ENCODE measurements around the gene MEIG1. TPM values are rescaled to one million over a fixed set of nuclear protein-coding genes. Genes with fewer than 3 reads are reported as not detected.
A peak's percentile ranks its signal among the peaks of the same experiment; 100 is the strongest.

Gene MEIG1
- total RNA-seq, 1 donor from 2014 or later: 0.49 TPM

DNA sequence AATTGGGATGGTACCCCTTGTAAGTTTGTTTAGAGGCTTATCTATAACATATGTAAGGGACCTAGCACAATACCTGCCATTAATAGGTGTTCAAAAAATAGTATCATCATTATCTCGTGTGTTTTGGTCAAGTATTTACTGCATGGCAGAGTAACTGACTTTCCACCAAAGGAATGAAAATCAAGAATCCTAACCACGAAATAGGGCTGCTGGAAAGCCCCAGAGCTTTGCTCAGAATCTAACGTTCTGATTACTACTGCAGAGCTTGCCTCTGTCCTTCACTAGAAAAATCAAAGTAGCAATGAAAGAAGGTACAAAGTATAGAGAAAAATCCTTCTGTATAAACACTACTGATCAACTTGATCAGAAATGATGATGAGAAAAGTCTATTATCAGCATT, 40.2 kb upstream of the MEIG1 start:
- CTCF ChIA-PET: no interaction called here
- TF ChIP-seq, protein P1, sequence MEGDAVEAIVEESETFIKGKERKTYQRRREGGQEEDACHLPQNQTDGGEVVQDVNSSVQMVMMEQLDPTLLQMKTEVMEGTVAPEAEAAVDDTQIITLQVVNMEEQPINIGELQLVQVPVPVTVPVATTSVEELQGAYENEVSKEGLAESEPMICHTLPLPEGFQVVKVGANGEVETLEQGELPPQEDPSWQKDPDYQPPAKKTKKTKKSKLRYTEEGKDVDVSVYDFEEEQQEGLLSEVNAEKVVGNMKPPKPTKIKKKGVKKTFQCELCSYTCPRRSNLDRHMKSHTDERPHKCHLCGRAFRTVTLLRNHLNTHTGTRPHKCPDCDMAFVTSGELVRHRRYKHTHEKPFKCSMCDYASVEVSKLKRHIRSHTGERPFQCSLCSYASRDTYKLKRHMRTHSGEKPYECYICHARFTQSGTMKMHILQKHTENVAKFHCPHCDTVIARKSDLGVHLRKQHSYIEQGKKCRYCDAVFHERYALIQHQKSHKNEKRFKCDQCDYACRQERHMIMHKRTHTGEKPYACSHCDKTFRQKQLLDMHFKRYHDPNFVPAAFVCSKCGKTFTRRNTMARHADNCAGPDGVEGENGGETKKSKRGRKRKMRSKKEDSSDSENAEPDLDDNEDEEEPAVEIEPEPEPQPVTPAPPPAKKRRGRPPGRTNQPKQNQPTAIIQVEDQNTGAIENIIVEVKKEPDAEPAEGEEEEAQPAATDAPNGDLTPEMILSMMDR (IDR thresholded peaks at IDR 0.05): no peak
- intact Hi-C loops (cut with micrococcal nuclease): no loop called here
- Mint-ChIP-seq H3K9me3 (peaks cover 5% of the 10 kb centered on the region), H3K27me3 (no peaks in the 10 kb centered on the region), H3K4me1 (peaks cover 3% of the 10 kb centered on the region), H3K4me3 (no peak overlapping the region), H3K36me3 (ENCODE audit: low read depth) (peaks cover 95% of the 10 kb centered on the region), H3K27ac (no peak overlapping the region)
- no peak for ATAC-seq (ENCODE audit: low read depth)
- no peak for DNase-seq
- POLR2A ChIA-PET: no interaction called here

DNA sequence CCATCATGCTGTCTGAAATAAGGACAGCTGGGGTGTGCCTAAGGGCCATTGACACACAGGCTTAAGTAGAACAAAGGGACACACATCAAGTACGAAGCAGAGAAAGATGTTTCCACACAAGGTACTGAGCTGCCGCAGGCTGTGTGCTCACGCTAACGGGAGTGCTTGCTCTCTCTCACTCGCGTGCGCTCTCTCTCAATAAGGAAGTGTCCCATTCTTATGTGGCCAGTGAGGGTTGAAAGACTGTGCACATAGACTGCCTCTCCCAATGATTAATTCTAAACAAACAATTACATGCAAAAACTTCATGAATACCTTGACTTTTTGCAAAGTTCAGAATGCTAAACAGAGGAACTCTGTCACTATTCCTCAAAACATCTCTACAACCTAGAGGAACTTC, 35.2 kb upstream of the MEIG1 start:
- ATAC-seq (ENCODE audit: low read depth) (no peak), DNase-seq (no peak)
- POLR2A ChIA-PET: interaction anchor here (1.4 kb wide), 1 partner anchor 30 kb away, joined by 4 read pairs; the partner anchor contains the start of gene DCLRE1C
- no peak overlapping the region for H3K4me3 Mint-ChIP-seq
- intact Hi-C loops (cut with micrococcal nuclease): no loop called here
- CTCF ChIA-PET: no interaction called here
- peaks cover 32% of the 10 kb centered on the region for H3K4me1 Mint-ChIP-seq
- no peaks in the 10 kb centered on the region for H3K27me3 Mint-ChIP-seq
- no peak overlapping the region for H3K27ac Mint-ChIP-seq
- TF ChIP-seq, protein P1 (IDR thresholded peaks at IDR 0.05): no peak
- peaks cover 88% of the 10 kb centered on the region for H3K36me3 Mint-ChIP-seq (ENCODE audit: low read depth)
- no peaks in the 10 kb centered on the region for H3K9me3 Mint-ChIP-seq

DNA sequence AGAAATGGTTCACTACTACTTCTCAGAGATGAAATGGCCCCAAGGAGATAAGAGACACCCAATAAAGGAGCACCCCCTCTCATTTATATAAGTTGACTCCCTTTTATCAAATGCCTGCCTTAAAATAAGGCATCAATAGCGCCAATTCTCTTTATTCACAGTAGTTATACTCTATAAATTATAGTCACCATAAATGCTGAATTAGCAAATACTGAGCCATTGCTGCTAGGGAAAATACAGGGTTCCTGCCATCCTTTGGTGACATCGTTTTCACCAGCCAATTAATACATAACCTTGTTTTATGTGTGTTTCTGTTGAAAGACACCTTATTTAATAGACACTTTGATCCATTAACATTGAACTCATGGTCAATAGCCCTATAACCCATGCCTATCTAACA, 33.9 kb upstream of the MEIG1 start:
- Mint-ChIP-seq H3K27ac (no peak overlapping the region), H3K9me3 (no peaks in the 10 kb centered on the region), H3K36me3 (ENCODE audit: low read depth) (peaks cover 81% of the 10 kb centered on the region), H3K4me3 (no peak overlapping the region), H3K4me1 (peaks cover 32% of the 10 kb centered on the region), H3K27me3 (no peaks in the 10 kb centered on the region)
- DNase-seq: no peak
- intact Hi-C loops (cut with micrococcal nuclease): no loop called here
- POLR2A ChIA-PET: no interaction called here
- CTCF ChIA-PET: no interaction called here
- TF ChIP-seq, protein P1 (IDR thresholded peaks at IDR 0.05): no peak
- ATAC-seq (ENCODE audit: low read depth): no peak

DNA sequence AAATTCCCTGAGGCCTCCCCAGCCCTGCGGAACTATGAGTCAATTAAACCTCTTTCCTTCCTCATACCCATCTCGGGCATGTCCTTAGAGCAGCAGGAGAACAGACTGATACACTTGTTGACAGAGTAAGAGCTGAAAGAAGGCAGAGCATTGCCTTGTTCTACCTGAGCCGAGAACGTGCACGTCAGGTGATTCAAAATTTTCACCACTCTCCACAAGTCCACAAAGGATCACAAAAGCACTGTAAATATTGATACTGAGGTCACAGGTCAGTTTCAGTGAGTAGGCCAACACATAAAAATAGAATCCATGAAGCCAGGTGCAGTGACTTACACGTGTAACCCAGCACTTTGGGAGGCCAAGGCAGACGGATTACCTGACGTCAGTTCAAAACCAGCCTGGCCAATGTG, 33.1 kb upstream of the MEIG1 start:
- Mint-ChIP-seq H3K9me3 (no peaks in the 10 kb centered on the region), H3K27me3 (no peaks in the 10 kb centered on the region), H3K4me3 (no peak overlapping the region), H3K36me3 (ENCODE audit: low read depth) (peaks cover 78% of the 10 kb centered on the region), H3K27ac (peak overlapping the region; percentile 91), H3K4me1 (peaks cover 32% of the 10 kb centered on the region)
- POLR2A ChIA-PET: interaction anchor here (0.5 to 1.8 kb wide), 10 partner anchors 15 to 1211 kb away, joined by 3 to 30 read pairs (median 5); partner anchors contain the start of genes CDNF, DCLRE1C, HSPA14 and MEIG1
- ATAC-seq (ENCODE audit: low read depth): peak; percentile 6
- DNase-seq: no peak
- CTCF ChIA-PET: interaction anchor here (1.4 kb wide), 1 partner anchor 21 kb away, joined by 6 read pairs; no protein-coding TSS in a partner anchor
- TF ChIP-seq, protein P1 (IDR thresholded peaks at IDR 0.05): no peak
- intact Hi-C loops (cut with micrococcal nuclease): loop anchor here (1.0 to 2.0 kb wide), 3 partner anchors 25 to 47 kb away; partner anchors contain the start of gene SUV39H2

DNA sequence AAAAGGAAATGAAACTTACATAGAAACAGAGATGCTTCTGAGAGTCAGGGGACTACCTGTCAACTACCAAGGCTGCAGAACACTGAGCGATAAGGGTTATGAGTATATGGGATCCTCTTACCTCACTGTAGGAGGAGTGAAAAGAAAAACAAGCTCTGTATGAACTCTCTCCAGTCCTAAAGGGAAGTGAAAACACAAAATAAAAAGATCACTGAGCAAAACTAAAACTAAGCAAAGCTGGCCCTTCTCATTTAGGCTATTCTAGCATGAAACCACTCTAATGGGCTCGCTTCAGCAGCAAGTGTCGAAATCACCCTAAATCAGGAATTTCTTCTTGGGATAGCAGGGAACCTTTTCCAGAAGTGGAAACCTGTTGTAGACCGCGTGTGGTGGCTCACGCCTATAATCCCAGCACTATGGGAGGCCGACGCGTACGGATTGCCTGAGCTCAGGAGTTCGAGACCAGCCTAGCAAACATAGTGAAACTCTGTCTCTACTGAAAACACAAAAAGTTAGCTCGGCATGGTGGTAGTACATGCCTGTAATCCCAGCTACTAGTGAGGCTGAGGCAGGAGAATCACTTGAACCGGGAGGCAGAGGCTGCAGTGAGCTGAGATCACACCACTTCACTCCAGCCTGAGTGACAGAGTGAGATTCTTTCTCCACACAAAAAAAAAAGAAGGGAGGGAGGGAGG, 32.3 kb upstream of the MEIG1 start:
- ChIA-PET POLR2A (interaction anchor here (0.5 to 1.8 kb wide), 15 partner anchors 15 to 1211 kb away, joined by 3 to 30 read pairs (median 5); partner anchors contain the start of genes CDNF, DCLRE1C, HSPA14 and MEIG1), CTCF (interaction anchor here (1.4 kb wide), 1 partner anchor 21 kb away, joined by 6 read pairs; no protein-coding TSS in a partner anchor)
- intact Hi-C loops (cut with micrococcal nuclease): loop anchor here (1.0 to 2.0 kb wide), 4 partner anchors 24 to 161 kb away; partner anchors contain the start of genes ACBD7 and SUV39H2
- H3K27me3 Mint-ChIP-seq: no peaks in the 10 kb centered on the region
- H3K4me1 Mint-ChIP-seq: peaks cover 32% of the 10 kb centered on the region
- DNase-seq (no peak), ATAC-seq (ENCODE audit: low read depth) (peak; percentile 94)
- peaks cover 77% of the 10 kb centered on the region for H3K36me3 Mint-ChIP-seq (ENCODE audit: low read depth)
- TF ChIP-seq, protein P1 (IDR thresholded peaks at IDR 0.05): no peak
- peak overlapping the region; percentile 91 for H3K27ac Mint-ChIP-seq
- H3K4me3 Mint-ChIP-seq: peak overlapping the region; percentile 46
- H3K9me3 Mint-ChIP-seq: no peaks in the 10 kb centered on the region

Data from activated B cell treated with CpG ODN at 0.5 μM for 24 hours (primary cell).